HG03558 (cell line): Measurements from ENCODE around the gene GDAP2.
"Not testable (repeated sequence)": the region's sequence is repeated elsewhere in the genome, so short reads cannot be mapped to it uniquely, and the experiment has no call there.

Experiments
- ATAC-seq: cut with Tn5 transposase; IDR thresholded peaks from one replicate; pipeline ENCODE4 v1.9.1; 2021; ENCODE audit warnings: moderate number of reproducible peaks; ENCODE audit not compliant: unreplicated experiment; ENCODE audit errors: extremely low read depth

The GDAP2 gene

GRCh38 chr1:117844478-117844877 lies 84.9 kb downstream of the GDAP2 start:
- ATAC-seq, result not testable (repeated sequence)

GRCh38 chr1:117843791-117844190 lies 85.6 kb downstream of the GDAP2 start:
- ATAC-seq, result no peak

- ATAC-seq, result no peak
Measured at GRCh38 chr1:117842408-117843170, 86.8 kb downstream of the GDAP2 start.

GRCh38 chr1:117841117-117841650 lies 88.2 kb downstream of the GDAP2 start:
- ATAC-seq, result no peak

- no peak for ATAC-seq
Measured at GRCh38 chr1:117838911-117839310, 90.5 kb downstream of the GDAP2 start.

- ATAC-seq, result no peak
Measured at GRCh38 chr1:117836069-117836468, 93.4 kb downstream of the GDAP2 start.

GRCh38 chr1:117834416-117834815 lies 95.0 kb downstream of the GDAP2 start:
- ATAC-seq, result no peak

GRCh38 chr1:117832453-117832852 lies 97.0 kb downstream of the GDAP2 start:
- ATAC-seq, result no peak

GRCh38 chr1:117830222-117830621 lies 99.2 kb downstream of the GDAP2 start:
- no peak for ATAC-seq

GRCh38 chr1:117828201-117828600 lies 101.2 kb downstream of the GDAP2 start:
- ATAC-seq, result no peak

- no peak for ATAC-seq
Measured at GRCh38 chr1:117826540-117827078, 102.8 kb downstream of the GDAP2 start.

GRCh38 chr1:117826119-117826518 lies 103.3 kb downstream of the GDAP2 start:
- no peak for ATAC-seq

GRCh38 chr1:117825414-117825813 lies 104.0 kb downstream of the GDAP2 start:
- ATAC-seq, result no peak

- no peak for ATAC-seq
Measured at GRCh38 chr1:117824616-117825015, 104.8 kb downstream of the GDAP2 start.

GRCh38 chr1:117821774-117822482 lies 107.5 kb downstream of the GDAP2 start:
- no peak for ATAC-seq

GRCh38 chr1:117821382-117821755 lies 108.1 kb downstream of the GDAP2 start:
- ATAC-seq, result no peak

- ATAC-seq, result no peak
Measured at GRCh38 chr1:117820694-117821381, 108.6 kb downstream of the GDAP2 start.

GRCh38 chr1:117820096-117820495 lies 109.3 kb downstream of the GDAP2 start:
- no peak for ATAC-seq

GRCh38 chr1:117819301-117819700 lies 110.1 kb downstream of the GDAP2 start:
- no peak for ATAC-seq

GRCh38 chr1:117818456-117818855 lies 111.0 kb downstream of the GDAP2 start:
- ATAC-seq, result no peak

GRCh38 chr1:117817629-117818028 lies 111.8 kb downstream of the GDAP2 start:
- no peak for ATAC-seq
